DMS 273 treated with DMSO at 0.1 percent for 48 hours (cell line): Measurements from ENCODE around the gene SMC1A.

Experiments
- DNase-seq: peaks from one replicate; lab custom pipeline; 2025; lab: John Stamatoyannopoulos, UW

The SMC1A gene

GRCh38 chrX:53337101-53337500 is 85.4 kb downstream of the SMC1A start:
- DNase-seq: no peak

- DNase-seq: no peak
Observed at GRCh38 chrX:53333853-53334252, 88.6 kb downstream of the SMC1A start.

GRCh38 chrX:53332204-53332603 is 90.2 kb downstream of the SMC1A start:
- no peak for DNase-seq

DNA sequence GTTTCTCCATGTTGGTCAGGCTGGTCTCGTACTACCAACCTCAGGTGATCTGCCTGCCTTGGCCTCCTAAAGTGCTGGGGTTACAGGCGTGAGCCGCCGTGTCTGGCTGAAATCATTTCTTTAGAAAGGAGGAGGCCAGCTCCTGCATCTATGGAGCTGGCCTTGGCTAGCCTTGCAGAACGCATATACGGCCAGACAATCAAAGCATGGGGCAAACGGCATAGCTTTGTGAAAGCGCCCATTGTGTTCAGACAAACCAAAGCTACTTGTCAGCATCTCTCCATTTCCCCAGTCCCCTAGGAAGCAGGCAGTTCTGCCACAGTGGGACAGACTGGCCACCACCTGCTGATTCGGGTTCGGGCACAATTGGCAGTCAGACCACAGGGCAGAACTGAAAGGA is 92.1 kb downstream of the SMC1A start:
- no peak for DNase-seq

GRCh38 chrX:53324803-53325202 is 97.7 kb downstream of the SMC1A start:
- DNase-seq: no peak
